ENCODE results near the gene NPVF.

Gene NPVF

DNA sequence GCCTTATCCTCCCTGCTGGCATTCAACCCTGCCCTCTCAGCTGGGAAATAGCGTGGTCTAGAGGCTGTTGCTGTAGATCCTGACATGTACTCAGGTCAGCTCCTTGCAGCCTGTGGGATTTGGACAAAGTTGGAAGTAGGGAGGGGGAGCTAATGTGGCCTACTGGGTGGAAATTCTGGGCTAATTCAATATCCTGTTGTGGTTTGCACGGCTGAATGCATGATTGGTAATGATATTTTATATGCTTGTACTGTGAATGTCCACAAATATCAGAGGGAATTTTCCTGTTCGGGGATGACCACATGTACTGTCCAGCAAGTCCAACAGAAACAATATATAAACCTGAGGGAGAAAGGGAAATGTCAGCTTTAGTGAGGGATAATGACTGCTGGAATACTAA lies 22.1 kb upstream of the NPVF start:
- no peak for TF ChIP-seq TCF12 (IDR thresholded peaks at IDR 0.05; ENCODE audit: low read depth)
- TF ChIP-seq EP300 (IDR thresholded peaks at IDR 0.05; ENCODE audit: borderline replicate concordance), result no peak
- TF ChIP-seq, protein P1, sequence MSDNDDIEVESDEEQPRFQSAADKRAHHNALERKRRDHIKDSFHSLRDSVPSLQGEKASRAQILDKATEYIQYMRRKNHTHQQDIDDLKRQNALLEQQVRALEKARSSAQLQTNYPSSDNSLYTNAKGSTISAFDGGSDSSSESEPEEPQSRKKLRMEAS (IDR thresholded peaks at IDR 0.05), result no peak
- TF ChIP-seq EGR1 (IDR thresholded peaks at IDR 0.05), result no peak

DNA sequence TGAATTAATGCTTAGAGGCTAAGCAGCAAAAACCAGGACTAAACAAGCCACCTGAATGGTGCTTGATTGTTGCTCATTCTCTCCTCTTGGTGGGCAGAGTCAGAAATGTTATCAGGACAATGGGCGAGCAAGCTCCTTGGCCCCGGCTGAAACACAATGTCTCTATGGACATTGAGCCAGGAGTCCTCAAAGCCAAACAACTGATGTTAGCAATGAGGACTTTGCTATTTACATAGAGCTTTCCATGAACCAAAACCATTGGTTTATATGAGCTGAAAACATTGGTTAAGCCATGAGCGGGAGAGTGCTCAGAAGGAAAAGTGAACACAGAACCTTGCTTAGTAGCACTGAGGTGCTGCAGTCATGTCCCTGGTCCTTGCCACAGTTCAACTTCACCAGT lies 21.5 kb upstream of the NPVF start:
- TF ChIP-seq NFIC (IDR thresholded peaks at IDR 0.05) (no peak), EP300 (IDR thresholded peaks at IDR 0.05; ENCODE audit: borderline replicate concordance) (no peak)

DNA sequence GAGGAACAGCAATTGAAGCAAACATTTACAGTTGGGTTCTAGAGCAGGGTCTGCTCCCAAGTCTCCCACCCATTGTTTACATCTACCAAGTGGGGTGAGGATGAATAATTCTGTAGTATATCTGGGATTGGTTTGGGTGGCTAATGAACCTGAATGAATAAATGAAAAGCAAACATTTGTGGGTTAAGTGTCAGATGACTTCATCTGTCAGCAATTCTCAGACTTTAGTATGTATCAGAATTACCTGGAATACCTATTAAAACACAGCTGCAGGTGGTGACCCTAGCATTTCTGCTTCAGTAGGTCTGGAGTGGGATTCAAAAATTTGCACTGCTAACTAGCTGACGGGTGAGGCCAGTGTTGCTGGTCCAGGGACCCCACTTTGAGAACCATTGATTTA lies 18.0 kb upstream of the NPVF start:
- TF ChIP-seq, protein P2, sequence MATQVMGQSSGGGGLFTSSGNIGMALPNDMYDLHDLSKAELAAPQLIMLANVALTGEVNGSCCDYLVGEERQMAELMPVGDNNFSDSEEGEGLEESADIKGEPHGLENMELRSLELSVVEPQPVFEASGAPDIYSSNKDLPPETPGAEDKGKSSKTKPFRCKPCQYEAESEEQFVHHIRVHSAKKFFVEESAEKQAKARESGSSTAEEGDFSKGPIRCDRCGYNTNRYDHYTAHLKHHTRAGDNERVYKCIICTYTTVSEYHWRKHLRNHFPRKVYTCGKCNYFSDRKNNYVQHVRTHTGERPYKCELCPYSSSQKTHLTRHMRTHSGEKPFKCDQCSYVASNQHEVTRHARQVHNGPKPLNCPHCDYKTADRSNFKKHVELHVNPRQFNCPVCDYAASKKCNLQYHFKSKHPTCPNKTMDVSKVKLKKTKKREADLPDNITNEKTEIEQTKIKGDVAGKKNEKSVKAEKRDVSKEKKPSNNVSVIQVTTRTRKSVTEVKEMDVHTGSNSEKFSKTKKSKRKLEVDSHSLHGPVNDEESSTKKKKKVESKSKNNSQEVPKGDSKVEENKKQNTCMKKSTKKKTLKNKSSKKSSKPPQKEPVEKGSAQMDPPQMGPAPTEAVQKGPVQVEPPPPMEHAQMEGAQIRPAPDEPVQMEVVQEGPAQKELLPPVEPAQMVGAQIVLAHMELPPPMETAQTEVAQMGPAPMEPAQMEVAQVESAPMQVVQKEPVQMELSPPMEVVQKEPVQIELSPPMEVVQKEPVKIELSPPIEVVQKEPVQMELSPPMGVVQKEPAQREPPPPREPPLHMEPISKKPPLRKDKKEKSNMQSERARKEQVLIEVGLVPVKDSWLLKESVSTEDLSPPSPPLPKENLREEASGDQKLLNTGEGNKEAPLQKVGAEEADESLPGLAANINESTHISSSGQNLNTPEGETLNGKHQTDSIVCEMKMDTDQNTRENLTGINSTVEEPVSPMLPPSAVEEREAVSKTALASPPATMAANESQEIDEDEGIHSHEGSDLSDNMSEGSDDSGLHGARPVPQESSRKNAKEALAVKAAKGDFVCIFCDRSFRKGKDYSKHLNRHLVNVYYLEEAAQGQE (IDR thresholded peaks at IDR 0.05; ENCODE audit: low read depth), result no peak
- TF ChIP-seq CREB1 (IDR thresholded peaks at IDR 0.05; ENCODE audit: low read depth), result no peak
- no peak for TF ChIP-seq EP300 (IDR thresholded peaks at IDR 0.05; ENCODE audit: borderline replicate concordance)
- no peak for TF ChIP-seq FOXM1 (IDR thresholded peaks at IDR 0.05; ENCODE audit: borderline replicate concordance, low read depth)
- no peak for TF ChIP-seq NFIC (IDR thresholded peaks at IDR 0.05)
- TF ChIP-seq, protein P1 (IDR thresholded peaks at IDR 0.05), result no peak
- TF ChIP-seq, protein P3, sequence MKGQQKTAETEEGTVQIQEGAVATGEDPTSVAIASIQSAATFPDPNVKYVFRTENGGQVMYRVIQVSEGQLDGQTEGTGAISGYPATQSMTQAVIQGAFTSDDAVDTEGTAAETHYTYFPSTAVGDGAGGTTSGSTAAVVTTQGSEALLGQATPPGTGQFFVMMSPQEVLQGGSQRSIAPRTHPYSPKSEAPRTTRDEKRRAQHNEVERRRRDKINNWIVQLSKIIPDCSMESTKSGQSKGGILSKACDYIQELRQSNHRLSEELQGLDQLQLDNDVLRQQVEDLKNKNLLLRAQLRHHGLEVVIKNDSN (IDR thresholded peaks at IDR 0.05), result no peak
- TF ChIP-seq TCF12 (IDR thresholded peaks at IDR 0.05; ENCODE audit: low read depth), result no peak
- TF ChIP-seq TAF1 (IDR thresholded peaks at IDR 0.05; ENCODE audit: low read depth), result no peak
- TF ChIP-seq TEAD4 (IDR thresholded peaks at IDR 0.05), result no peak
- TF ChIP-seq CEBPB (IDR thresholded peaks at IDR 0.05), result no peak

DNA sequence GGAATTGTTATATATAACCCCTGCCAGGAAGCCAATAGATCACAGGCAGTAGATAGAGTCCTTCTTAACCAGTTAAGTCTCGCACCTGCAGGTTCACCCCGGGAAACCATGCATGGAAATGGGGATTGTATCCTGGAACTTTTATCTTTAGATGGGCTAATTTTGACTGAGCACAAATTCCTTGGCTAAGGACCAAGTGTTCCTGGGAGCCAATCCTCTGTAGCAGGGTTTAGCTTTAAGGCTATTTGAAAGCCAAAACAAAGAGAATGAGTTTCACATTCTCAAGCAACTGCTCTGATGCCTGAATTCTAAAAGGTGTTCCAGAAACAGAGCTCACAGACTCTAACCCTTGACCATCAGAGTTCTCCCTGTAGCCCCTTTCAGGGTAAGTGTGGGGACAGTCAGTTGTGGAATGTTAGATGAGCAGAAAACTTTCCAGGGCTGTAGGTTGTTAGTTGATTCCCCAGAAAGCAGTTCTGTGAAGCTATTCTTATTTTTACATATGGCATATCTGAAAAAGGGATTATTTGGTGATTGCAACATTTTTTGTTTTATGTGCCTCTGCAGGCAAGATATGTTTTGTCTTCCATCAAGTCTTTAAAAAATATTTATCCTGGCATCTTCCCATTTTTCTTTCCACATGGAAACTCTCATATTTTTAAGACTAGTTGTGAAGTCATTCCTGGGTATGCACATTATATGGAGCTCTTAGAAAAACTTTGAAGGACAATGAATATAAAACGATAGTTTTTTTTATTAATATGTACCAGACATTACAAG lies 16.2 kb upstream of the NPVF start:
- TF ChIP-seq CEBPB (IDR thresholded peaks at IDR 0.05) (no peak), TCF12 (IDR thresholded peaks at IDR 0.05; ENCODE audit: low read depth) (no peak), EGR1 (IDR thresholded peaks at IDR 0.05) (no peak), FOXM1 (IDR thresholded peaks at IDR 0.05; ENCODE audit: borderline replicate concordance, low read depth) (no peak), TAF1 (IDR thresholded peaks at IDR 0.05; ENCODE audit: low read depth) (no peak), RAD21 (IDR thresholded peaks at IDR 0.05; ENCODE audit: low read depth) (no peak), NFIC (IDR thresholded peaks at IDR 0.05) (no peak), EP300 (IDR thresholded peaks at IDR 0.05; ENCODE audit: borderline replicate concordance) (no peak), ZBTB7A (IDR thresholded peaks at IDR 0.05; ENCODE audit: low read depth) (no peak), TEAD4 (IDR thresholded peaks at IDR 0.05) (no peak), CREB1 (IDR thresholded peaks at IDR 0.05; ENCODE audit: low read depth) (no peak), YY1 (IDR thresholded peaks at IDR 0.05; ENCODE audit: low read depth) (no peak)
- TF ChIP-seq, protein P1 (IDR thresholded peaks at IDR 0.05), result no peak
- TF ChIP-seq, protein P2 (IDR thresholded peaks at IDR 0.05; ENCODE audit: low read depth), result no peak
- TF ChIP-seq, protein P3 (IDR thresholded peaks at IDR 0.05), result no peak

DNA sequence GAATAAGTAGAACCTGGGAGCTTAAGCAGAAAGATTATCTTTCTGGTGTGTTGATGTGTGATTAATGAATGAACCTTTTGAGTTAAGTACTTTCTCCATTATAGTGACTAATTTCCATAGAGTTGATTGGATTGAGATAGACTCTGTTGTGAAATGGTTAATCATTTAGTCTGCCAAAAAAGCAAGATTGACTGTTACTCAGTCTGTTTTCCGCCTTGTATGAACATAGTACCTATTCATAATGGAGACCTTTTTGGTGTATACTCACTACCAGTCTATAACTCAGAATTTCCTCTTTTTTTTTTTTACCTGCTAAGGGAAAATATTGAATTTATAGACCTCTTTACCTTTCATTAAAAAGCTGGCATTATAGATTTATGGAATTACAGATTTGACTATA lies 14.4 kb upstream of the NPVF start:
- TF ChIP-seq, protein P3 (IDR thresholded peaks at IDR 0.05), result no peak
- TF ChIP-seq NFIC (IDR thresholded peaks at IDR 0.05), result no peak
- TF ChIP-seq EP300 (IDR thresholded peaks at IDR 0.05; ENCODE audit: borderline replicate concordance), result no peak
- no peak for TF ChIP-seq TAF1 (IDR thresholded peaks at IDR 0.05; ENCODE audit: low read depth)
- TF ChIP-seq FOXM1 (IDR thresholded peaks at IDR 0.05; ENCODE audit: borderline replicate concordance, low read depth), result no peak
- TF ChIP-seq CREB1 (IDR thresholded peaks at IDR 0.05; ENCODE audit: low read depth), result no peak
- no peak for TF ChIP-seq RAD21 (IDR thresholded peaks at IDR 0.05; ENCODE audit: low read depth)
- no peak for TF ChIP-seq EGR1 (IDR thresholded peaks at IDR 0.05)
